ENCODE data around the gene PBX2.
"Not testable (repeated sequence)": the region's sequence is repeated elsewhere in the genome, so short reads cannot be mapped to it uniquely, and the experiment has no call there.

The PBX2 gene

GRCh38 chr6:32190054-32190851 is at the start of gene PBX2:
Gene PBX2, minus strand, starts transcription at chr6:32190202. Its CDS starts 287 bp downstream, at chr6:32189915.
- DNase-seq (ENCODE audit: low read depth), result peak; percentile 83

GRCh38 chr6:32239462-32239861 is 49.5 kb upstream of the PBX2 start:
- DNase-seq (ENCODE audit: low read depth), result no peak

GRCh38 chr6:32234934-32235333 is 44.9 kb upstream of the PBX2 start:
- DNase-seq (ENCODE audit: low read depth), result no peak

- DNase-seq (ENCODE audit: low read depth), result no peak
These were observed 36.4 kb upstream of the PBX2 start for GRCh38 chr6:32226434-32226833.

- no peak for DNase-seq (ENCODE audit: low read depth)
These were observed 34.7 kb upstream of the PBX2 start for GRCh38 chr6:32224696-32225095.

GRCh38 chr6:32223258-32224235 is 33.5 kb upstream of the PBX2 start, which contains the start of gene NOTCH4:
Gene NOTCH4, minus strand, starts transcription at chr6:32224067. Its CDS starts 139 bp downstream, at chr6:32223928.
- DNase-seq (ENCODE audit: low read depth), result no peak

- no peak for DNase-seq (ENCODE audit: low read depth)
These were observed 32.6 kb upstream of the PBX2 start for GRCh38 chr6:32222333-32223230.

- no peak for DNase-seq (ENCODE audit: low read depth)
These were observed 30.0 kb upstream of the PBX2 start for GRCh38 chr6:32220021-32220420.

GRCh38 chr6:32218167-32218566 is 28.2 kb upstream of the PBX2 start:
- DNase-seq (ENCODE audit: low read depth), result no peak

- DNase-seq (ENCODE audit: low read depth), result no peak
These were observed 27.0 kb upstream of the PBX2 start for GRCh38 chr6:32216998-32217397.

- DNase-seq (ENCODE audit: low read depth), result no peak
These were observed 26.3 kb upstream of the PBX2 start for GRCh38 chr6:32216285-32216684.

GRCh38 chr6:32215617-32216016 is 25.6 kb upstream of the PBX2 start:
- no peak for DNase-seq (ENCODE audit: low read depth)

- no peak for DNase-seq (ENCODE audit: low read depth)
These were observed 24.1 kb upstream of the PBX2 start for GRCh38 chr6:32214126-32214525.

- no peak for DNase-seq (ENCODE audit: low read depth)
These were observed 23.6 kb upstream of the PBX2 start for GRCh38 chr6:32213649-32214048.

- no peak for DNase-seq (ENCODE audit: low read depth)
These were observed 22.2 kb upstream of the PBX2 start for GRCh38 chr6:32212076-32212760.

GRCh38 chr6:32211432-32211831 is 21.4 kb upstream of the PBX2 start:
- DNase-seq (ENCODE audit: low read depth), result not testable (repeated sequence)

- no peak for DNase-seq (ENCODE audit: low read depth)
These were observed 20.2 kb upstream of the PBX2 start for GRCh38 chr6:32210191-32210601.

- no peak for DNase-seq (ENCODE audit: low read depth)
These were observed 19.0 kb upstream of the PBX2 start for GRCh38 chr6:32208996-32209395.

GRCh38 chr6:32204268-32204715 is 14.3 kb upstream of the PBX2 start:
- no peak for DNase-seq (ENCODE audit: low read depth)

GRCh38 chr6:32203426-32204267 is 13.6 kb upstream of the PBX2 start:
- no peak for DNase-seq (ENCODE audit: low read depth)
